ENCODE data around the gene DGKI.

DNA sequence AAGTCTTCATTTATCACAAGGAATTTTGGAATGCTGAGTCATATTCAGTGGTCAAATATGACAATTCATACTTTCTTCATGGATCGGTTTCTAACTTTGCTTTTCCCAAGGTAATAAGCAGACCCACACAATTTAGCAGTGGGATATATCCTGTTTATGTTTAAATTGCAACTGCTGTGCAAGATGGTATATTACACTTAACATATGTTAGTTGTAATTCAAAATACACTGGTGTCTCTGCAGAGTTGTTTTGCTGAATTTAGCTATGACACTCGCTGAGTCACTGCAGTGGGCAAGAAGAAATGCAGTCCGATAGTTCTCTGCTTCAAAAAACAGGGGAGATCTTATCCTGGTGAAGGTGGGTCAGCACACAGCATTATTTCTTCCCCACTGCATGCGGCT lies 308.4 kb downstream of the DGKI start:
- TF ChIP-seq SP1 (IDR thresholded peaks at IDR 0.05) (no peak), BHLHE40 (IDR thresholded peaks at IDR 0.05; ENCODE audit: borderline replicate concordance) (no peak), SUZ12 (IDR thresholded peaks at IDR 0.05) (no peak), FOXK2 (IDR thresholded peaks at IDR 0.05) (no peak), FOXM1 (IDR thresholded peaks at IDR 0.05; ENCODE audit: borderline replicate concordance) (no peak), CTBP1 (IDR thresholded peaks at IDR 0.05; ENCODE audit: borderline replicate concordance) (no peak), ELF4 (IDR thresholded peaks at IDR 0.05) (no peak), LEF1 (IDR thresholded peaks at IDR 0.05; ENCODE audit: borderline replicate concordance) (no peak), ZNF384 (IDR thresholded peaks at IDR 0.05) (no peak), NFRKB (IDR thresholded peaks at IDR 0.05) (no peak), ARNT (IDR thresholded peaks at IDR 0.05) (no peak), HDGF (IDR thresholded peaks at IDR 0.05; ENCODE audit: borderline replicate concordance) (no peak), TARDBP (IDR thresholded peaks at IDR 0.05) (no peak), PKNOX1 (IDR thresholded peaks at IDR 0.05) (no peak)
